ENCODE results near the gene NAA80. TPM values are rescaled to one million over a fixed set of nuclear protein-coding genes. Genes with fewer than 3 reads are reported as not detected.

Gene NAA80
- total and polyA plus RNA-seq, 2 of the 8 experiments (the other 6 are each of a cell fraction or from before 2014, with no cell fraction given) = 11.3 to 16.7 TPM

GRCh38 chr3:50268703-50269451, 30.3 kb downstream of the NAA80 start, which contains the start of gene SEMA3B:
Gene SEMA3B (plus strand): TSS chr3:50269147. CDS start chr3:50269241, 94 bp downstream.
- Histone ChIP-seq H4K20me1 (replicated peaks in 1 of 2; ENCODE audit: control insufficient read depth in 1 of 2, insufficient read depth in 2 of 2, low read length in 2 of 2) (peaks cover 0 to 1% of the 10 kb centered on the region in 2 experiments), H3K56ac (replicated peaks; ENCODE audit: insufficient read length, low read depth, low read length) (no peak within 1 kb of the TSS), H4K91ac (replicated peaks; ENCODE audit: insufficient read length, low read length) (peak within 1 kb of the TSS; percentile 81), H2BK120ac (replicated peaks; ENCODE audit: low read depth, low read length) (no peak within 1 kb of the TSS), H3K18ac (ENCODE audit: extremely low read depth, low read length) (peak within 1 kb of the TSS; percentile 62), H3K4me2 (ENCODE audit: insufficient read depth in 1 of 2, low read depth in 2 of 2, low read length in 2 of 2) (peak within 1 kb of the TSS in 1 of 2 experiments; percentile 28; a peak in 3 of 4 replicates), H2BK12ac (ENCODE audit: low read depth, low read length) (peak within 1 kb of the TSS; percentile 97; the same call in 1 of the 2 replicates), H3K9ac (replicated peaks in 1 of 4; ENCODE audit: extremely low read depth in 1 of 4, low read depth in 3 of 4, low read length in 3 of 4) (no peak within 1 kb of the TSS), H3K4me1 (replicated peaks in 1 of 4; ENCODE audit: control insufficient read depth in 3 of 4, insufficient read depth in 4 of 4, low read length in 3 of 4) (peaks cover 0 to 49% (median 36%) of the 10 kb centered on the region in 4 experiments; a peak in 6 of 7 replicates), H3K9me3 (ENCODE audit: insufficient read depth in 2 of 2, low read depth in 1 of 2, low read length in 1 of 2) (no peaks in the 10 kb centered on the region), H4K8ac (ENCODE audit: extremely low read depth, insufficient read depth, low read length) (peak within 1 kb of the TSS; percentile 57), H3K27ac (ENCODE audit: low read depth, low read length) (no peak within 1 kb of the TSS), H3K23me2 (ENCODE audit: low read depth, low read length) (peaks cover 4% of the 10 kb centered on the region; the same call in 1 of the 2 replicates), H2BK15ac (ENCODE audit: low read length) (peak within 1 kb of the TSS; percentile 99), H2BK20ac (ENCODE audit: low read length) (peak within 1 kb of the TSS; percentile 72; the same call in 1 of the 2 replicates), H3K4me3 (ENCODE audit: extremely low read depth in 1 of 4, insufficient read depth in 2 of 4, low read depth in 3 of 4, low read length in 4 of 4) (no peak within 1 kb of the TSS), H3K23ac (ENCODE audit: insufficient read length) (no peak within 1 kb of the TSS), H2AFZ (ENCODE audit: low read length) (no peak within 1 kb of the TSS), H3K36me3 (ENCODE audit: control insufficient read depth in 2 of 4, insufficient read depth in 4 of 4, low read length in 3 of 4) (no peaks in the 10 kb centered on the region), H4K5ac (ENCODE audit: insufficient read length, low read depth, low read length) (no peak within 1 kb of the TSS), H2AK5ac (ENCODE audit: low read depth, low read length) (peak within 1 kb of the TSS; percentile 11), H3K79me1 (ENCODE audit: low read depth, low read length) (no peaks in the 10 kb centered on the region), H3K79me2 (ENCODE audit: control insufficient read depth in 1 of 2, insufficient read depth in 2 of 2, low read length in 2 of 2) (no peaks in the 10 kb centered on the region), H3K4ac (replicated peaks; ENCODE audit: insufficient read length, low read depth, low read length) (peak within 1 kb of the TSS; percentile 65), H2BK5ac (ENCODE audit: low read depth, low read length) (peak within 1 kb of the TSS; percentile 39; the same call in 1 of the 2 replicates), H3K27me3 (replicated peaks in 1 of 4; ENCODE audit: control insufficient read depth in 3 of 4, extremely low read depth in 1 of 4, insufficient read depth in 3 of 4, low read length in 3 of 4) (peaks cover 7 to 14% (median 9%) of the 10 kb centered on the region in 4 experiments), H3K14ac (ENCODE audit: insufficient read length) (no peak within 1 kb of the TSS)
- CTCF ChIA-PET (ENCODE audit: partially characterized antibody) = interaction anchor here (0.6 to 53.5 kb wide), 8 partner anchors 10 to 123 kb away, joined by 3 to 2149 read pairs (median 52); partner anchors contain the start of genes GNAI2, IFRD2, LSMEM2 and SLC38A3
- FAIRE-seq (no peak), DNase-seq (ENCODE audit: low read depth in 1 of 2, low spot score in 2 of 2) (no peak)
- TF ChIP-seq KDM5A (IDR thresholded peaks at IDR 0.05; ENCODE audit: low read length) (no peak), EGR1 (IDR thresholded peaks at IDR 0.05; ENCODE audit: borderline replicate concordance, low read depth, low read length) (no peak), TCF12 (IDR thresholded peaks at IDR 0.05; ENCODE audit: low read depth, low read length) (no peak), RFX5 (IDR thresholded peaks at IDR 0.05; ENCODE audit: borderline replicate concordance, low read depth, low read length) (no peak), CTBP2 (IDR thresholded peaks at IDR 0.05; ENCODE audit: borderline replicate concordance, insufficient read depth, insufficient read length, low read length) (no peak)
- POLR2A ChIA-PET (ENCODE audit: partially characterized antibody) = interaction anchor here (1.0 to 4.4 kb wide), 2 partner anchors 9 to 30 kb away, joined by 3 to 35 read pairs; partner anchors contain the start of genes HYAL3 and NAA80
- 70% methylated on average over 18 of the region's 21 CpGs; no CpG with 5 or more reads in 1 of the 2 experiments for WGBS, 2 experiments (ENCODE audit: extremely low coverage in 1 of 2, insufficient coverage in 1 of 2, insufficient read length in 1 of 2, insufficient replicate concordance in 2 of 2, low coverage in 1 of 2, low lambda C conversion rate in 2 of 2, missing lambda C conversion rate in 1 of 2)

Data from H1 (cell line).